Amniotic stem cell (primary cell): ENCODE measurements around the gene ANKS1B.
A peak's percentile ranks its signal among the peaks of the same experiment; 100 is the strongest.
"Not testable (repeated sequence)": the region's sequence is repeated elsewhere in the genome, so short reads cannot be mapped to it uniquely, and the experiment has no call there.

Experiments used
- DNase-seq: peaks from one replicate; lab custom pipeline; 2025; lab: John Stamatoyannopoulos, UW

The ANKS1B gene

DNA sequence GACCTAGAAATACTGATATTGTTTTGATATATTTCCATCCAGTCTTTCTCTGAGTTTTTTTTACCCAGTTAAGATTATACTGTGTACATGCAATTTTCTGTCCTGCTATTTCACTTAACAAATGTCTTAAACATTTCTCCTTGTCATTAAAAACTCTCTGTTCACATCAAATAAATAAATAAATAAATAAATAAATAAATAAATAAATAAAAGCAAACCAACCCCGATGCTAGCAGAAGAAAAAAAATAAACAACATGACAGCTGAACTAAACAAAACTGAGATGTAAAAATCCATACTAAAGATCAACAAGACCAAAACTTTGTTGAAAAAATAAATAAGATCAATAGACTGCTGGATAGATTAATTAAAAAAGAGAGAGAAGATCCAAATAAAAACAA lies 407.6 kb downstream of the ANKS1B start:
- not testable (repeated sequence) for DNase-seq

DNA sequence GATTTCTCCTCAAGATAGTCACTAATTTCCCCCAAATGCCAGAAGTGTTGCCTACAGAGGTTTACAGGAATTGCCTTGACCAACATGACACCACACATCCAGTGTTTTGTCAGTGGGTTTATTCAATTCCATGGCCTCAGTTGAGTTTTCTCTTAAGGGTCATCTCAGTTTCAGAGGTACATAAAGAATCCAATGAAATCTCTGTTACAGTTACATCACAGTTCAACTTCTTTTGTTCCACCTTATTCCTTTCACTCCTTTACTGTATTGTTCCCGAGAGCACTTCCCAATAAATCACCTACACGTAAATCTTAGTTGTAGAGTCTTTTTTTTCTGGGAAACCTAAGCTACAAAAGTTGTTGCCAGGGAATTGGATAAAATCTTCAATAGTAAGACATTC lies 410.8 kb downstream of the ANKS1B start:
- DNase-seq = no peak

- DNase-seq = no peak
Observed at GRCh38 chr12:99567072-99567471, 417.7 kb downstream of the ANKS1B start.

DNA sequence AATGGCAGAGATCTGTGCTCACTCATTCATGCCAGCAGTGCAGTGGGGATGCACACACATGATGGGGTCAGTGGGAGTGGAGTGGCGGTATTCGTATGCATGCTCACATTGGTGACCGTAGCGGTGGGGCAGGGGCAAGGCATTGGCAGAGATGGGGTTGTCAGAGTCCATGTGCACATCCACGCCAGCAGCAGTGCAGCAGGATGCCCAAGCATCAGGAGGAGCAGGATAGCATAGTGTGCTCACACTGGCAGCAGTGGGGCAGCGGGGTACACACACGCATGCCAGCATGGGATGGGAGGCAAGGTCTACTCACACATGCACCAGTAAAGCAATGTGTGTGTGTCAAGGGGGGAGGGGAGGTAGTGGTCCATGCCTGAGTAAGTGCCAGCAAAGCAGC lies 426.6 kb downstream of the ANKS1B start:
- DNase-seq = no peak

DNA sequence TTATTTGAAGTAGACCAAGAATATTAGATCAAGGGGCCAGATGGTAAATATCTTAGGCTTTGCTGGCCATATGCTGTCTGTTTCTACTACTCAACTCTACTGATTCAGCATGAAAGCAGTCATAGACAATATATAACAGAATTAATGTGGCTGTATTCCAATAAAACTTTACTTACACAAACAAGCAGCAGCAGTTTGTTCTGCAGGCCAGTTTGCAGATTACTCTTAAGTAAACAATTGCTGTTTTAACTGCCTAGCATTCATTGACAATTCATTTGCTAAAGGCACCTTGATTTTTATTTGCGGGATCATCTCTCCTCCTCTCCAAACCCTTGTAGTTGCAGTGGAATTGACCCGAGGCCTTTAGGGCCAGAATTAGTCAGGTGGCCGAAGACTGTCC lies 431.3 kb downstream of the ANKS1B start:
- DNase-seq = no peak

GRCh38 chr12:99552022-99552421 lies 432.7 kb downstream of the ANKS1B start:
- no peak for DNase-seq

- DNase-seq = no peak
Observed at GRCh38 chr12:99549651-99550050, 435.1 kb downstream of the ANKS1B start.

- no peak for DNase-seq
Observed at GRCh38 chr12:99549196-99549595, 435.5 kb downstream of the ANKS1B start.

- DNase-seq = no peak
Observed at GRCh38 chr12:99544457-99544856, 440.3 kb downstream of the ANKS1B start.

- no peak for DNase-seq
Observed at GRCh38 chr12:99529966-99530365, 454.8 kb downstream of the ANKS1B start.

DNA sequence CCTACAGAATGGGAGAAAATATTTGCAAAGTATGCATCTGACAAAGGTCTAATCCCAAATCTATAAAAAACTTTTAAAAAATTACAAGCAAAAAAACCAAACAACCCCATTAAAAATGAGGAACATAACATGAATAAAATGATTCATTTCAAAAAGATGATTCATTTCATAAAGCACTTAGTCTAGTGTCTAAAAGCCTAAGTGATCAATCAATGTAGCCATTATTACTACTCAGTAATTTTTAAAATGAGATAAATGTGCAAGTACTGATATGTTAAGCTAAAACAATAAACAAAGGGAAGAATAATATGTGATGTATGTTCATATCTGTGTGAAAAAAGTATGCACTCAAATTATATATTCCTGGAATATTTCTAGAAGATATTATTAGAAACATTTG lies 456.3 kb downstream of the ANKS1B start:
- no peak for DNase-seq

GRCh38 chr12:99523853-99524252 lies 460.9 kb downstream of the ANKS1B start:
- no peak for DNase-seq

DNA sequence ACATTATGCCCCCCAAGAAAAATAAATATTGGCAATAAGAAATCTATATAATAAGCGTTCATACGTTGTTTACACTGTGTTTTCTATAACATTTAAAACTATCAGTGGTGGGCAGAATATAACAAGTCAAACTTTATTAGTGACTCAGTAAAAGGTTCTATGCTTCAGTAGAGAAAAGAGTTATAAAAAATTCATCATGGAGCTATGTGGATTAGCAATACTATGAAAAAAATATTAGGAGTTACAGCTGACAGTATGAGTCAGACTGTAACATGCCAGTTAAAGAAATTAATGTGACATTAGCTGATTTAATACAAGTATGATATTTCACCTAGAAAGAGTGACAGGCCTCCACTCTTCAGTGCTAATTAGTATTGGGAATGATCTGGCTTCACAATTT lies 462.3 kb downstream of the ANKS1B start:
- DNase-seq = no peak

DNA sequence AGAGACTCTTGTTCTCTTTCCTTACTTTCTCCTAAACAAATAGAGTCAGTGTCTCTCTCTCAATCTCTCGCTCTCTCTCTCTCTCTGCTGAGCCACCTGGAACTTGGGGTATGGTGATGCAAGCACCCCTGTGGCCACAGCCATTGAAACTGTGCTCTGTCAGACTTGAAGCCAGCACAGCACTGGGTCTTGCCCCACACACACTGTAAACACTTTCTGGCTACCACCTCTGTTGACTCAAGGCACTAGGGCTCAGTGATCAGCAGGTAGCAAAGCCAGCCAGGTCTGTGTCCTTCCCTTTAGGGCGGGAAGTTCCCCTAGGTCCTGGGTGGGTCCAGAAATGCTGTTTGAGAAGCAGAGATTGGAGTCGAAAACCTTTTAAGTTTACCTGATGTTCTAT lies 463.1 kb downstream of the ANKS1B start:
- DNase-seq = no peak

- no peak for DNase-seq
Observed at GRCh38 chr12:99513066-99513465, 471.7 kb downstream of the ANKS1B start.

DNA sequence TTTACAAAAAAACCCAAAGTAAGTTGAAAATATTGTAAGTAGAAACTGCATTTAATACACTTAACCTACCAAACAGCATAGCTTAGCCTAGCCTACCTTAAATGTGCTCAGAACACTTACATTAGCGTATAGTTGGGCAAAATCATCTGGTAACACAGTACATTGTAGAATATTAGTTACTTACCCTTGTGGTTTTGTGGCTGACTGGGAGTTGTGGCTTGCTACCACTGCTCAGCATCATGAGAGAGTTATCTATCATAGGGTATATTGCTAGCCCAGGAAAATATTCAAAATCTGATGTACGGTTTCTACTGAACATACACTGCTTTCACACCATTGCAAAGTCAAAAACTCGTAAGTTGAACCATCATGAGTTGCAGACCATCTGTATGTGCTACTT lies 478.9 kb downstream of the ANKS1B start:
- DNase-seq = no peak

DNA sequence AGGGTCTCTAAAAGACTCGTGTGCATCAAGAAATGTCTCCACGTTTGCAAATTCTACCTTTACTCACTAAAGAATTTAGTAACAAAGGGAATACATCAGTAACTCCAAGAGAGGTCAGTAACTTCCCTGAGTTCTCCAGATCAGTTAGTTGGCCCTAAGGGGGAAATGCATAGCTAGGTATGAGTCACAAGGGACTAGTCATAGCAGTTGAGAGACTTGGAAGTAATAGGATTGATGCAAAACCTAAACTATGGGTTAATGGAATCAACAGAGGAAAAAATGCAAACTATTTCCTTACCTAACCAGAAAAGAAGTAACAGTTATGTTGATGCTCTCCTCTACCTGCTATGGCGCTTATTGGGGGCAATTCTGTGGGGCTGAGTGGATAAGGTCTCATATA lies 486.0 kb downstream of the ANKS1B start:
- DNase-seq = peak; percentile 65

DNA sequence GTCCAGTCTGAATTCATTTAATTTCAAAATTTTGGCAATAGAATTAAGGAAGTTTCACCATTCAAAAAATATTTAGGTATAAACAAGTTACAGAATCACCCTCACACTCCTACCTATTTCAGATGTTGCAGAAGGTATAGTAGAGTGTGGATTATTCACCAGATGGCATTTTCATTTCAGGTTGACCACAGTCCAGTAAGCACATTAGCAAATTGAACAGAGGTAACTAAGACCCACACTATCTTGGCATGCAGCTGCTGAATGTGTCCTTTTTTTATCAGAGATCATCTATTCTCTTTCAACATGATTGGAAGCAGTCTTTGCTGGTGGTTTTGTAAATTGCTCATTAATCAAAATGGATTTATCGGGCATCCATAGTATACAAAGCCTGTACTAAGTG lies 488.9 kb downstream of the ANKS1B start:
- DNase-seq = no peak

GRCh38 chr12:99493197-99493596 lies 491.5 kb downstream of the ANKS1B start:
- no peak for DNase-seq

- no peak for DNase-seq
Observed at GRCh38 chr12:99486277-99486676, 498.5 kb downstream of the ANKS1B start.

GRCh38 chr12:99479149-99479548 lies 505.6 kb downstream of the ANKS1B start:
- DNase-seq = no peak

DNA sequence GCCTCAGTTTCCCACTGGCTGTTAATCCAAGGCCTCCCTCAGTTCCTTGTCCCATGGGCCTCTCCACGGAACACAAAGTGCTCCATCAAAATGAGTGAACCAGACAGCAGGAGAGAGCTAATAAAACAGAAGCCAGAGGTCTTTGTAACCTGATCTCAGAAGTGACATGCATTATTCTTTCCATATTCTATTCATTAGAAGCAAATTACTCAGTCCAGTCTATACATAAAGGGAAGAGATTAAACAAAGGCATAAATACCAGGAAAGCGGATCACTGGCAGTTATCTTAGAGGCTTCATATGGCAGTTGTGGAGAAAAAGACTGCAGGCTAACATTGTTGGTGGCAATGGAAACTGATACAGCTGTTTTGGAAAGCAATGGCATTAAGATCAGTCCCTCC lies 507.8 kb downstream of the ANKS1B start:
- no peak for DNase-seq

DNA sequence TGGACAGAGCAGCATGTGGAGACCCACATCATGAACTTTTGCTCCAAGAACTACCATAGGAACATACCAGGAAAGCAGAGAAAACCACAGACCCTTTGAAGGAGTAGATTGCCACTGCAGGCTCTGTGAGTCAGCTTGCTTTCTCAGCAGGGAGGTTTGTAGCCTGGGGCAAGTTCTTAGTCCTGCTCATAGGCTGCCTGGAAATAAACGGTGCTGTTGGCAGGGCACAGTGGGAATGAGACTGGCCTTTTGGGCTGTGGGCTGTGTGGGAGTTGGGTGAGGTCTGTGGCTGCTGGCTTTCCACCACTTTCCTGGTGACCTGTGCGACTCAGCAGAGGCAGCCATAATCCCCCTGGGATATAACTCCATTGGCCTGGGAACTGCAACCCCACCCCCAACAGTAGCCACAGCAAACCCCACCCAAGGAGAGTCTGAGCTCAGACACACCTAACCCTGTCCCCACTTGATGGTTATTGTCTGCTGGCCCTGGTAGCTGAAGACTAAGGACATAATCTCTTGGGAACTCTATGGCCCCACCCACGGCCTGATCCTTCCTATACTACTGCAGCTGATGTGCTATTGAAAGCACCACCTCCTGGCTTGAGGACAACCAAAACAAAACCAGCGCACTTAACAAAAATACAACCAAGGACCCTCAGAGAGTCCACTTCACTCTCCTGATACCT lies 529.2 kb downstream of the ANKS1B start:
- DNase-seq = peak; percentile 86

- no peak for DNase-seq
Observed at GRCh38 chr12:99454539-99455172, 530.1 kb downstream of the ANKS1B start.
